GM18505 (cell line): Measurements from ENCODE around the gene ACADSB.

ENCODE experiments used
- ATAC-seq: cut with Tn5 transposase; IDR thresholded peaks from one replicate; pipeline ENCODE4 v1.9.1; 2021; ENCODE audit not compliant: unreplicated experiment
- POLR2A ChIP-seq: IDR thresholded peaks from 4 replicates; pipeline ENCODE4 v1.6.1; 2011; ENCODE audit warnings: borderline replicate concordance; ENCODE audit not compliant: insufficient read depth, insufficient read length; ENCODE audit errors: extremely low read depth

ACADSB gene

DNA sequence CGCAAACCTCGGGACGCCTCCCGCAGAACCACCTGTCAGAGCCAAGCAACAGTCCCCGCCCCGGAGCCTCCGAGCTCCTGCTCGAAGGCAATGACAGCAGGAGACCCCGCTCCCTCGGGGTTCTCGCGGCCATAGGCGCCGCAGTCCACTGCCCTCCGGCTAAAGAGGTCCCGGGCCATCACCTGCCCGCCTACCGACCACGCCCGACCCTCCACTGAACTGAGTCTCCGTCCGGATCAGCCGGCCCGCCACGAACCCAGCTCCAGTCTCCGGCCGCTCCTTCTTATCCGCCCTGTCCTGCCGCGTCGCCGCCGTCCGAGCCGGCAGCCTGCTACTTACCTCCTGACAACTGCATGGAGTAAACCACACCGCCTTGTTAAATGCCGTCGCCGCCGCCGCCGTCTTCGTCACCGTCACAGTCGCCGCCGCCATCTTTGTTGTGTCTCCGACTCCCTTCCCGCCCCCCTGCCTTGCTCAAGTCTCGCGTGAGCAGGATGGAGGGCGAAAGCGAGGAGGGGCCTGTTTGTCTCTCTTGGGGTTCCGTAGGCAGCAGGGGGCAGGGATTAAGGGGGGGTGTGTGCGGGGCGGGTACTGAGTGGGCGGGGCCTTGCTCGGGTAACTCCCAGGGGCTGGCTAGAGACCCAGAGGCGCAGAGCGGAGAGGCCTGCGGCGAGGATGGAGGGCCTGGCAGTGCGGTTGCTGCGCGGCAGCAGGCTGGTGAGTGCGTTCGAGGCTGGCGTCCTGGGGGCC, at the start of gene ACADSB, which contains the start of gene IKZF5:
ACADSB (plus strand) TSS at position 652 of the 750 bp plus-strand sequence; CDS start at position 676, 24 bp downstream.
IKZF5 (minus strand) TSS at position 441 of the 750 bp plus-strand sequence. CDS start 10,170 bp downstream, outside the sequence.
- peak; percentile 95 for TF ChIP-seq POLR2A
- peak; percentile 86 for ATAC-seq

DNA sequence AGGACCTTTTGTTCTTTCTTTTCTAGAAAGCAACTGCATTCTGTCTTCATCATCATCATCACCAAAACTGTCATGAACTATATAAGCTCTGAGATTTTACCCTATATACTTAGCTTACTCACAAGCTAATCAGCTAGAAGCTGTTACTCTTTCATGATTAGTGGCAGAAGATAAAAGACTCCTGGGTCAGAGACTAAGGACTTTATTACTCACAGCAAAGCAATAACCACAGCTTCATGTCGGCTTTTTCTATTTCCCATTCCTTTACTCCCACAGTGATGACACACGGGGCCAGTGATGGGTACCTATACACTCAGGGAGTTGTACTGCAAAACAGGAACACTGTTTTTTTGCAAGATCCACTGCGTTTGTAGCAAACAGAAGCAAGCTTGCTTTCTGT, 46.4 kb upstream of the ACADSB start:
- TF ChIP-seq POLR2A: no peak
- no peak for ATAC-seq

- no peak for TF ChIP-seq POLR2A
- no peak for ATAC-seq
Measured at GRCh38 chr10:122966879-122967278, 41.9 kb upstream of the ACADSB start.

GRCh38 chr10:122968698-122969097, 40.1 kb upstream of the ACADSB start:
- no peak for TF ChIP-seq POLR2A
- ATAC-seq: no peak

DNA sequence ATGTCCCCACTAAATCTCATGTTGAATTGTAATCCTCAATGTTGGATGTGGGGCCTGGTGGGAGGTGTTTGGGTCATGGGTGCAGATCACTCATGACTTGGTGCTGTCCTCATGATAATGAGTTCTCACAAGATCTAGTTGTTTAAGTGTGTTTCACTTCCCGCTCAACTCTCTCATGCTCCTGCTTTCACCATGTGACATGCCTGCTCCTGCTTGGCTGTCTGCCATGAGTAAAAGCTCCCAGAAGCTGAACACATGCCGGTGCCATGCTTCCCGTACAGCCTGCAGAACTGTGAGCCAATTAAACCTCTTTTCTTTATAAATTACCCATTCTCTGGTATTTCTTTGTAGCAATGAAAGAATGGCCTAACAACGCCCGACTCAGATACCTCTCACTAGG, 34.8 kb upstream of the ACADSB start:
- TF ChIP-seq POLR2A: no peak
- no peak for ATAC-seq

GRCh38 chr10:122974543-122975064, 34.2 kb upstream of the ACADSB start:
- TF ChIP-seq POLR2A: no peak
- ATAC-seq: no peak

- TF ChIP-seq POLR2A: peak; percentile 85
- peak; percentile 98 for ATAC-seq
Measured at GRCh38 chr10:122980209-122981065, 28.4 kb upstream of the ACADSB start, which contains the start of gene PSTK. Gene PSTK, plus strand, starts transcription at chr10:122980401. Its CDS starts 79 bp downstream, at chr10:122980480.

- no peak for ATAC-seq
- TF ChIP-seq POLR2A: no peak
Measured at GRCh38 chr10:122981066-122981464, 27.7 kb upstream of the ACADSB start.

DNA sequence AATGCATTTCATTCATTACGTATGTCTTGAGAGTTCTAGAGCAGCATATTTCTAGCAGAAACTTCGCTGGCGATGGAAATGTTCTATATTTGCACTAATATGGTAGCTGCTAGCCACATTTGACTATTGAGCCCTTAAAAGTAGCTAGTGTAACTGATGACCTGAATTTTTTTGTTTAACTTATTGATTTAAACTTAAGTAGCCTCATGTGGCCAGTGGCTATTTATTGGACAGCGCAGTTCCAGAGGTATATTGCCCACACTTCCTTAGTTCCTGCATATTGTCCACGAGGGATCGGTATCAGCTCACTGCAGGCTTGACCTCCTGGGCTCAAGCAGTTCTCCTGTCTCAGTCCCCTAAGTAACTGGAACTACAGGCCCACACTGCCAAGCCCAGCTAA, 24.9 kb upstream of the ACADSB start:
- TF ChIP-seq POLR2A: no peak
- ATAC-seq: no peak

DNA sequence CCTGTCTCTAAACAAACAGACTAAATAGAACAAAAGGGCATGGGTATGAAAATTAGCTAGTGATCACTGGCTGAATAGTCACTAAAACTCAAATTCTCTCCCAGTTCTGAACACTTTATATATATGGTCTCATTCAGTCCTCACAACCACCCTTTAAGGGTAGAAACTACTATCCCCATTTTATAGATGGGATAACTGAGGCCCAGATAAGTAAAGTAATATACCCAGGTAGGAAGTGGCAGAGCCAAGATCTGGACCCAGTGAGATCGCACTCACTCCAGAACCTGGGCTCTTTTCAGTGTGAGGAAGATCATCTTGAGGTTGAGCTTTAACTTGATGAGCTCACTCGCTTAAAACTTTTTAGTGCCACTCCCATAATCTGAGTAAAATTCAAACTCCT, 24.1 kb upstream of the ACADSB start:
- no peak for TF ChIP-seq POLR2A
- no peak for ATAC-seq

GRCh38 chr10:122986335-122986734, 22.5 kb upstream of the ACADSB start:
- no peak for TF ChIP-seq POLR2A
- no peak for ATAC-seq

DNA sequence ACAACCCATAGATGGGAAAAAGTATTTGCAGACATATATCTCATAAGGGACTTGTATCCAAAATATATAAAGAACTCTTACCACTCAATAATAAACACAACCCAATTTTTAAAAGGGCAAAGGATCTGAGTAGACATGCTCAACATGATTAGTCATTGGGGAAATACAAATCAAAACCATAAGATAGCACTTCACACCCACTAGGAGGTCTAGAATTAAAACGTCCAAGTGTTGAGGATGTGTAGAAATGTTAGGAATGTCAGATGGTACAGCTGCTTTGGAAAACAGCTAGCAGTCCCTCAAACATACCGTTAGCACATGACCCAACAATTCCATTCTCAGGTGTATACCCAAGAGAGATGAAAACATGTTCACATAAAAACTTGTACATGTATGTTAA, 20.3 kb upstream of the ACADSB start:
- no peak for TF ChIP-seq POLR2A

GRCh38 chr10:122990278-122990677, 18.5 kb upstream of the ACADSB start:
- no peak for TF ChIP-seq POLR2A
- ATAC-seq: no peak

More for the DNA sequence above, 20.3 kb upstream of the ACADSB start:
- ATAC-seq: no peak
